Mammary epithelial cell (primary cell): ENCODE results near the gene TMC6.

Experiments used
- CTCF ChIP-seq, 2 donors: IDR thresholded peaks in 1 of 2; conservative IDR thresholded peaks in 1 of 2; 2 replicates each; pipeline ENCODE4 v1.5.1; 2011 to 2012; ENCODE audit warnings: inconsistent platforms in 2 of 2, low read length in 2 of 2, mild to moderate bottlenecking in 2 of 2, control low read depth in 1 of 2, low read depth in 1 of 2; ENCODE audit not compliant: insufficient read depth in 1 of 2; ENCODE audit errors: extremely low read depth in 1 of 2
- EZH2 ChIP-seq: IDR thresholded peaks from 2 replicates; pipeline ENCODE4 v1.6.1; 2012; ENCODE audit warnings: low read length, inconsistent platforms, borderline replicate concordance

DNA sequence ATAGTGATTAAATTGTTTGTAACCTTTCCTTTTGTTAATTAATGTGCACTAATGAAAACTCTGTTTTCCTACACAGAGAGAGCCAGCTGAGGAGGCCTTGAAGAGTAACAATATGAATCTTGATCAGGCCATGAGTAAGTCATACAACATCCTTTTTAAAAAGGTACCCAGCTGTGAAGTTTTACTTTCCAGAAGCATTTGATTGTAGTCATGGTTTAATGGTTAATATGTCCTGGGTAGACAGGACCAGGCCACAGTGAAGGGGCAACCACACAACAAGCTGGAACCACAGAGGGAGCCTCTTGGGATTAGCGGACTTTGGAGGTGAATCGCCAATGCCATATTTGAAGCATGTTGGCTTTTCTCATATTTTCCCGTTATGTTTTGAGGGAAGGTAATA lies 55.6 kb downstream of the TMC6 start:
- TF ChIP-seq CTCF (conservative IDR thresholded peaks at IDR 0.05 in 1 of 2, IDR thresholded peaks at IDR 0.05 in 1 of 2; ENCODE audit: extremely low read depth in 1 of 2, insufficient read depth in 1 of 2, low read depth in 1 of 2, low read length in 2 of 2) (no peak), EZH2 (no peak)
